ENCODE measurements around the gene UBXN7.
"Not testable (repeated sequence)": the region's sequence is repeated elsewhere in the genome, so short reads cannot be mapped to it uniquely, and the experiment has no call there.

Gene UBXN7

DNA sequence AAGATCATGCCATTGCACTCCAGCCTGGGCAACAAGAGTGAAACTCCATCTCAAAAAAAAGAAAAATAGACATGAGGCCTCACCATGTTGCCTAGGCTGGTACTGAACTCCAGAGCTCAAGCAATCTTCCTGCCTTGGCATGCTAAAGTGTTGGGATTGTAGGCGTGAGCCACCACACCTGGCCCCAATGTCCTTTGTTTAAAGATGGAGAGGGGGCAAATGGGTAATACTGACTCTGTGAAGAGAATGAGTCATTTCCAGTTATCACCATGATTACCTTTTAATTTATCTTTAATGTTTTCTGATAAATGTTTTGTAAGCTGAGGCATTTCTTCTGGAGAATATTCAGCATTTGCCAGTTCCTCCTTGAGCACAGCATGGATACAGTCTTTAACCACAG is 116.4 kb downstream of the UBXN7 start:
- DNase-seq, result no peak

GRCh38 chr3:196314597-196314996 is 117.6 kb downstream of the UBXN7 start:
- no peak for DNase-seq

GRCh38 chr3:196314086-196314485 is 118.1 kb downstream of the UBXN7 start:
- DNase-seq, result not testable (repeated sequence)

DNA sequence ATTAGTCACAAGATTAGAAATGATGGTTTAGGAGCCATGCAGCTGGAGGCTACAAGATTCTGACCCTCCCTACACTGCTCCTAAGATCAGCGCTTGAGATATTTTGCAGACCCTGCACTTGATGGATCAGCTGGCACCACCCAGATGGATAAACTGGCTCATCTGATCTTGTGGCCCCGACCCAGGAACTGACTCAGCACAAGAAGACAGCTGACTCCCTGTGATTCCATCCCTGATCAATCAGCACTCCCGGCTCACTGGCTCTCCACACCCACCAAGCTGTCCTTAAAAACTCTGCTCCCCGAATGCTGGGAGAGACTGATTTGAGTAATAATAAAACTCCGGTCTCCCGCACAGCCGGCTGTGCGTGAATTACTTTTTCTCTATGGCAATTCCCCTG is 129.3 kb downstream of the UBXN7 start:
- DNase-seq, result not testable (repeated sequence)

- DNase-seq, result not testable (repeated sequence)
Observed at GRCh38 chr3:196302551-196302950, 129.7 kb downstream of the UBXN7 start.

DNA sequence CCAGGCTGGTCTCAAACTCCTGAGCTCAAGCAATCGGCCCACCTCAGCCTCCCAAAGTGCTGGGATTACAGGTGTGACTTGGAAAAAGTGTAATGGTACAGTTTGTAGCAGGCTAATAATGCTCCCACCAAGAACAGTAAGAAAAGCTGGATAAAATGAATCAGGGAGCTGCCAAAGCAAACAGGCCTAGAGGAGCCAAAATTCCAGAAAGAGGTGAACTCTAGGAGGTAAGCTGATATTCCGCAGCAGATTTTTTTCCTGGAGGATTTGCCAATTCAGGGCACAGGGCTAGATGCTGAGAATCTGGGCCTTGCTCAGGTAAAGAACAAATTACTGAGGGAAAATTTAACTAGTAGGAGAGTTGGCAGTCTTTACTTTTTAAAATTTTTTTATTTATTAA is 133.7 kb downstream of the UBXN7 start:
- no peak for DNase-seq

Data from GOT3 (cell line).